T-helper 2 cell treated with Interferon-gamma antibody and Interleukin-4, amounts not matched to agents 5 μg/mL and 100 μg/mL, for 36 hours (primary cell): ENCODE data around the gene LRRC26.
"Not testable (repeated sequence)": the region's sequence is repeated elsewhere in the genome, so short reads cannot be mapped to it uniquely, and the experiment has no call there.

Experiments used
- DNase-seq: peaks from one replicate; pipeline ENCODE4 v3.0.0; 2021; ENCODE audit warnings: low spot score
- H3K27ac Mint-ChIP-seq: one replicate; pipeline ENCODE4 v1.8.0; 2021; ENCODE audit warnings: mild to moderate bottlenecking, mixed read lengths
- H3K27me3 Mint-ChIP-seq: one replicate; pipeline ENCODE4 v1.8.0; 2021; ENCODE audit warnings: low read depth, mixed read lengths
- H3K36me3 Mint-ChIP-seq: one replicate; pipeline ENCODE4 v1.8.0; 2021; ENCODE audit warnings: low read depth, mixed read lengths
- H3K4me1 Mint-ChIP-seq: one replicate; pipeline ENCODE4 v1.8.0; 2021; ENCODE audit warnings: low read depth, mixed read lengths
- H3K4me3 Mint-ChIP-seq: one replicate; pipeline ENCODE4 v1.8.0; 2022; ENCODE audit warnings: mild to moderate bottlenecking, moderate library complexity, mixed read lengths
- H3K9me3 Mint-ChIP-seq: one replicate; pipeline ENCODE4 v1.8.0; 2021; ENCODE audit warnings: mixed read lengths

Gene LRRC26

DNA sequence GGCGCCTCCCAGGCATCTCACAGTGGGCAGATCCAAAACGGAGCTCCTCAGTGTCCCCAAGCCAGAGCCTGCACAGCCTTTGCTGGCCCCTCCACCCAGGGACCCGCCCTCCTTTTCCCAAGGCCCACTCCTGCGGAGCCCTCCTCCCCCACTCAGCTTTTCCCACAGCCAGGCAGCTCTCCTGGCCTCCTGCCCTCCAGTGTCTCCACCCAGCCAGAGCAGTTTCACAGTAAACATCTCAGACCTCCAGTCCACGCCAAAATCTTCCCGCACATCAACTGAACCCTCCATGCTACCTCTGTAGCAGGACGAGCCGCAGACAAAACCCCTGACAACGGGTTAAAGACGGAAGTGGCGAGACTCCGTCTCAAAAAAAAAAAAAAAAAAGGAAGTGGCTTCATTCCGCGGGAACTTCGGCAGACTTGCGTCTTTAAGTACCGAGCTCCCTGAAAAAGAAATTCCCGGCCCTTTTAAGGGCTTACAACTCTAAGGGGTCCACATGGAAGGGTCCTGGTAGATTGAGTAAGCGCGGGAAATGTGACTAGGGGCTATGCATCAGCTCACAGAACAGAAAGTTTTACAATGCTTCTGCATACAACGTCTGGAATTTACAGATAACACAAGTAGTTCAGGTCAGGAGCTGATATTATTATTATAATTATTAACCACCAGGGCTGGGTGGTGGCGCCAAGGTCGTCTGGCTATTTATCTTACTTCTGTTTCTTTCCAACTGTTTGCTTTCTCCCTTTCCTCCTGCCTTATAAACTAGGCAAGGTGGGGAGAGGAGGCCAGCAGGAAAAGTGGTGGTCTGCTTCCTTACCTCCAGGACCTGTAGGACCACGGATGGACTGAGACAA is 42.3 kb downstream of the LRRC26 start:
- Mint-ChIP-seq H3K36me3 (peaks cover 1% of the 10 kb centered on the region), H3K27me3 (peaks cover 3% of the 10 kb centered on the region), H3K27ac (peak overlapping the region; percentile 91), H3K4me3 (peak overlapping the region; percentile 90), H3K4me1 (peaks cover 28% of the 10 kb centered on the region), H3K9me3 (no peaks in the 10 kb centered on the region)
- DNase-seq: peak; percentile 39

DNA sequence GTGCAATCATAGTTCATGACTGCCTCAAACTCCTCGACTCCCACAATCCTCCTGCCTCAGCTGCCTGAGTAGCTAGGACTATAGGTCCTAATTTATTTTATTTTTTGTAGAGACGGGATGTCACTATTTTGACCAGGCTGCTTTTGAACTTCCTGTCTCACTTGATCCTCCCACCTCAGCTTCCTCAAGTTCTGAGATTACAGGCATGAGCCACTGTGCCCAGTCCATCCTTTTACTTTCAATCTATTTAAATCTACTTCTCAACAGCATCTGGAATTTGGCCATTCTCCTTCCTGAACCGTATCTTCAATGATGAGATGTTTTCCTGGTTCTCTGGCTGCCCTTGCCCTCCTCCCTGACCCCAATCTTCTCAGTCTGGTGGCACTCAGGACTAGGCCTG is 43.1 kb downstream of the LRRC26 start:
- H3K27ac Mint-ChIP-seq: peak overlapping the region; percentile 91
- H3K9me3 Mint-ChIP-seq: no peaks in the 10 kb centered on the region
- peak overlapping the region; percentile 90 for H3K4me3 Mint-ChIP-seq
- DNase-seq: no peak
- H3K27me3 Mint-ChIP-seq: peaks cover 3% of the 10 kb centered on the region
- H3K36me3 Mint-ChIP-seq: peaks cover 1% of the 10 kb centered on the region
- H3K4me1 Mint-ChIP-seq: peaks cover 33% of the 10 kb centered on the region

DNA sequence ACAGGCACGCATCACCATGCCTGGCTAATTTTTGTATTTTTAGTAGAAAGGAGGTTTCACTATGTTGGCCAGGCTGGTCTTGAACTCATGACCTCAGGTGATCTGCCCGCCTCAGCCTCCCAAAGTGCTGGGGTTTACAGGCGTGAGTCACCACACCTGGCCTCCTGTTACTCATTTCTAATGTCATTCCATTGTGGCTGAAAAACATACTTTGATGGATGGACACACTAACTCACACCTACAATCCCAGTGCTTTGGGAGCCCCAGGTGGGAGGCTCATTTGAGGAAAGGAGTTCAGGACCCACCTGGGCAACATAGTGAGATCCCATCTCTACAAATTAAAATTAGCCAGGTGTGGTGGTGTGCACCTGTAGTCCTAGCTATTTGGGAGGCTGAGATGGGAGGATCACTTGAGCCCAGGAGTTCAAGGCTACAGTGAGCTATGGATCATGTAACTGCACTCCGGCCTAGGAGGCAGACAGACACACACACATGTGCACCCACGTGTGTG is 45.8 kb downstream of the LRRC26 start:
- peaks cover 33% of the 10 kb centered on the region for H3K4me1 Mint-ChIP-seq
- not testable (repeated sequence) for H3K27ac Mint-ChIP-seq, H3K4me3 Mint-ChIP-seq

DNA sequence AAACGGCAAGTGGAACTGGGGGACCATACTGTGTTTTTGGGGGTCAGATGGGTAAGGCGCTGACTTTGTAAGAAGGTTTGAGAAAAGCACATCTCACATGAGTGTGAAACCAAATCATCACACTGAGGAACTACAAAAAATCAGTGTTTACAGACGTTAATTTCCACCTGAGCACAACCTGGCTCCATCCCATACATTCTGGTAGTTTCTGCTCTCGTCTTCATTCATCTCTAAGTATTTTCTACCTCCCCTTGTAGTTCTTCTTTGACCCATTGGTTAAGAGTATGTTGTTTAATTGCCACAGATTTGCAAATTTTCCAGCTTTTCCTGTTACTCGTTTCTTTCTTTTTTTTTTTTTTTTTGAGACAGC is 46.4 kb downstream of the LRRC26 start:
- Mint-ChIP-seq H3K27ac (no peak overlapping the region), H3K27me3 (no peaks in the 10 kb centered on the region), H3K4me3 (no peak overlapping the region), H3K9me3 (no peaks in the 10 kb centered on the region), H3K36me3 (peaks cover 1% of the 10 kb centered on the region), H3K4me1 (peaks cover 29% of the 10 kb centered on the region)
- no peak for DNase-seq

More for the DNA sequence above, 45.8 kb downstream of the LRRC26 start:
- H3K36me3 Mint-ChIP-seq, DNase-seq, H3K9me3 Mint-ChIP-seq, H3K27me3 Mint-ChIP-seq: not testable (repeated sequence)

GRCh38 chr9:137122796-137123467 is 46.9 kb downstream of the LRRC26 start:
- peaks cover 24% of the 10 kb centered on the region for H3K4me1 Mint-ChIP-seq

DNA sequence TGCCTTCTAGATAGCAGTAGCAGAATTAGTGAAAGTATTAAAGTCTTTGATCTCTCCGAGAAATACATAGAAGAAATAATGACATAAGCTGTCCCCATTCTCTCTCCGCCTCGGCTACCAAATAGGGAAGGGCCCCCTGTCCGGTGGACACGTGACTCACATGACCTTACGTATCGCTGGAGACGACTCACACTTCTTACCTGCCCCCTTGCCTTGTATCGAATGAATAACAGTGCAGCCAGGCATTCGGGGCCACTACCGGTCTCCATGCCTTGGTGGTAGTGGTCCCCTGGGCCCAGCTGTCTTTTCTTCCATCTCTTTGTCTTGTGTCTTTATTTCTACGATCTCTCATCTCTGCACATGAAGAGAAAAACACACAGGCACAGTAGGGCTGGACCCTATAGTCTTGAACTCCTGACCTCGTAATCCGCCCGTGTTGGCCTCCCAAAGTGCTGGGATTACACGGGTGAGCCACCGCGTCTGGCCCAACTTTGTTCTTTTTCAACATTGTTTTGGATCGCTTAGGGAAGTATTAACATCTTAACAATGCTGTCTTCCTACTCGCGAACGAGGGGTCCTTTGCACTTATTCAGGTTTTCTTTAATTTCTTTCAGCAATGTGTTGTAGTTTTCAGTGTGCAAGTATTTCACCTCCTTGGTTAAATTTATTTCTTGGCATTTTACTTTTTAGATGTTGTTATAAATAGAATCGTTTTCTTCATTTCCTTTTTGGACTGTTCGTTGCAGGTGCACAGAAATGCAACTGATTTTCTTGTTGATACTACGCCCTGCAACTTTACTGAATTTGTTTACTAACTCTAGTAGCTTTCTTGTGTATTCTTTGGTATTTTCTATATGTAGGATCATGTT is 47.7 kb downstream of the LRRC26 start:
- H3K27me3 Mint-ChIP-seq, DNase-seq, H3K4me3 Mint-ChIP-seq, H3K36me3 Mint-ChIP-seq, H3K9me3 Mint-ChIP-seq, H3K27ac Mint-ChIP-seq: not testable (repeated sequence)
- H3K4me1 Mint-ChIP-seq: peaks cover 19% of the 10 kb centered on the region

More at GRCh38 chr9:137122796-137123467, 46.9 kb downstream of the LRRC26 start:
- not testable (repeated sequence) for H3K4me3 Mint-ChIP-seq, H3K27me3 Mint-ChIP-seq, DNase-seq, H3K27ac Mint-ChIP-seq, H3K9me3 Mint-ChIP-seq, H3K36me3 Mint-ChIP-seq
